HEK293 (cell line): ENCODE measurements around the gene RHBDF1.
A peak's percentile ranks its signal among the peaks of the same experiment; 100 is the strongest.

Experiments
- HOXC10 ChIP-seq: sonication (generic); formaldehyde crosslinking; IDR thresholded peaks from 2 replicates; pipeline ENCODE4 v1.8.1; 2023; ENCODE audit warnings: mild to moderate bottlenecking, missing genetic modification reagents
- KLF10 ChIP-seq: fragments of 450-650 bp; IDR thresholded peaks from 2 replicates; pipeline ENCODE4 v1.5.1; 2018; ENCODE audit warnings: missing biosample characterization, mild to moderate bottlenecking, missing genetic modification characterization
- MZF1 ChIP-seq: fragments of 450-650 bp; formaldehyde crosslinking; IDR thresholded peaks from 2 replicates; pipeline ENCODE4 v1.5.1; 2017; ENCODE audit warnings: missing biosample characterization, missing genetic modification characterization, borderline replicate concordance
- RBAK ChIP-seq: fragments of 450-650 bp; formaldehyde crosslinking; IDR thresholded peaks from 2 replicates; pipeline ENCODE4 v1.5.1; 2016; ENCODE audit warnings: missing biosample characterization, missing genetic modification characterization
- SCRT1 ChIP-seq: fragments of 450-650 bp; formaldehyde crosslinking; IDR thresholded peaks from 2 replicates; pipeline ENCODE4 v1.5.1; 2016; ENCODE audit warnings: missing biosample characterization, missing genetic modification characterization, borderline replicate concordance
- ZBTB20 ChIP-seq: fragments of 450-650 bp; formaldehyde crosslinking; IDR thresholded peaks from 2 replicates; pipeline ENCODE4 v1.5.1; 2016; ENCODE audit warnings: missing biosample characterization, missing genetic modification characterization
- ZBTB8A ChIP-seq: fragments of 450-650 bp; formaldehyde crosslinking; IDR thresholded peaks from 2 replicates; pipeline ENCODE4 v1.5.1; 2016; ENCODE audit warnings: missing biosample characterization, missing genetic modification characterization
- ZFP37 ChIP-seq: fragments of 450-650 bp; formaldehyde crosslinking; IDR thresholded peaks from 2 replicates; pipeline ENCODE4 v1.5.1; 2016; ENCODE audit warnings: missing biosample characterization, missing genetic modification characterization
- ZIC2 ChIP-seq: fragments of 450-650 bp; formaldehyde crosslinking; IDR thresholded peaks from 2 replicates; pipeline ENCODE4 v1.5.1; 2016; ENCODE audit warnings: missing biosample characterization, missing genetic modification characterization
- ZNF10 ChIP-seq: fragments of 450-650 bp; formaldehyde crosslinking; IDR thresholded peaks from 2 replicates; pipeline ENCODE4 v1.5.1; 2017; ENCODE audit warnings: missing biosample characterization, missing genetic modification characterization
- ZNF112 ChIP-seq: fragments of 450-650 bp; formaldehyde crosslinking; IDR thresholded peaks from 2 replicates; pipeline ENCODE4 v1.5.0; 2017; ENCODE audit warnings: missing biosample characterization, missing genetic modification characterization
- ZNF114 ChIP-seq: fragments of 450-650 bp; formaldehyde crosslinking; IDR thresholded peaks from 2 replicates; pipeline ENCODE4 v1.5.0; 2017; ENCODE audit warnings: missing biosample characterization, missing genetic modification characterization
- ZNF132 ChIP-seq: fragments of 450-650 bp; formaldehyde crosslinking; IDR thresholded peaks from 2 replicates; pipeline ENCODE4 v1.5.1; 2017; ENCODE audit warnings: missing biosample characterization, missing genetic modification characterization, borderline replicate concordance
- ZNF133 ChIP-seq: fragments of 450-650 bp; formaldehyde crosslinking; IDR thresholded peaks from 2 replicates; pipeline ENCODE4 v1.5.1; 2016; ENCODE audit warnings: missing biosample characterization, missing genetic modification characterization
- ZNF184 ChIP-seq: fragments of 450-650 bp; IDR thresholded peaks from 2 replicates; pipeline ENCODE4 v1.5.1; 2018; ENCODE audit warnings: missing biosample characterization, mild to moderate bottlenecking, missing genetic modification characterization
- ZNF2 ChIP-seq: fragments of 450-650 bp; formaldehyde crosslinking; IDR thresholded peaks from 2 replicates; pipeline ENCODE4 v1.5.1; 2016; ENCODE audit warnings: missing biosample characterization, missing genetic modification characterization
- ZNF416 ChIP-seq: fragments of 450-650 bp; formaldehyde crosslinking; IDR thresholded peaks from 2 replicates; pipeline ENCODE4 v1.5.1; 2016; ENCODE audit warnings: missing biosample characterization, missing genetic modification characterization
- ZNF473 ChIP-seq: fragments of 450-650 bp; formaldehyde crosslinking; IDR thresholded peaks from 2 replicates; pipeline ENCODE4 v1.5.1; 2017; ENCODE audit warnings: missing biosample characterization, missing genetic modification characterization
- ZNF549 ChIP-seq: fragments of 450-650 bp; IDR thresholded peaks from 2 replicates; pipeline ENCODE4 v1.5.1; 2018; ENCODE audit warnings: missing biosample characterization, missing genetic modification characterization, mild to moderate bottlenecking, inconsistent platforms, moderate library complexity
- ZNF610 ChIP-seq: fragments of 450-650 bp; formaldehyde crosslinking; IDR thresholded peaks from 2 replicates; pipeline ENCODE4 v1.5.1; 2016; ENCODE audit warnings: missing biosample characterization, missing genetic modification characterization, borderline replicate concordance
- ZNF677 ChIP-seq: fragments of 450-650 bp; IDR thresholded peaks from 2 replicates; pipeline ENCODE4 v1.5.0; 2018; ENCODE audit warnings: missing biosample characterization, mild to moderate bottlenecking, missing genetic modification characterization, moderate library complexity
- ZNF830 ChIP-seq: fragments of 450-650 bp; IDR thresholded peaks from 2 replicates; pipeline ENCODE4 v1.5.0; 2018; ENCODE audit warnings: missing biosample characterization, missing genetic modification characterization, low read depth, mild to moderate bottlenecking, moderate library complexity
- ZSCAN23 ChIP-seq: fragments of 450-650 bp; formaldehyde crosslinking; IDR thresholded peaks from 2 replicates; pipeline ENCODE4 v1.5.1; 2016; ENCODE audit warnings: missing biosample characterization, missing genetic modification characterization
- TF ChIP-seq, protein P1 (sequence below): fragments of 450-650 bp; formaldehyde crosslinking; IDR thresholded peaks from 2 replicates; pipeline ENCODE4 v1.5.1; 2016; ENCODE audit warnings: missing biosample characterization, missing genetic modification characterization
- TF ChIP-seq, protein P2 (sequence below): fragments of 450-650 bp; formaldehyde crosslinking; IDR thresholded peaks from 2 replicates; pipeline ENCODE4 v1.5.1; 2016; ENCODE audit warnings: missing biosample characterization, missing genetic modification characterization
- TF ChIP-seq, protein P3 (sequence below): fragments of 450-650 bp; formaldehyde crosslinking; IDR thresholded peaks from 2 replicates; pipeline ENCODE4 v1.5.1; 2017; ENCODE audit warnings: missing biosample characterization, mild to moderate bottlenecking, missing genetic modification characterization, moderate library complexity
- TF ChIP-seq, protein P4 (sequence below): sonication (generic); formaldehyde crosslinking; IDR thresholded peaks from 2 replicates; pipeline ENCODE4 v1.8.1; 2022; ENCODE audit warnings: mild to moderate bottlenecking, moderate library complexity, missing genetic modification reagents
- TF ChIP-seq, protein P5 (sequence below): fragments of 450-650 bp; formaldehyde crosslinking; IDR thresholded peaks from 2 replicates; pipeline ENCODE4 v1.5.1; 2016; ENCODE audit warnings: missing biosample characterization, missing genetic modification characterization
- TF ChIP-seq, protein P6 (sequence below): IDR thresholded peaks from 2 replicates; pipeline ENCODE4 v1.6.1; 2011; ENCODE audit warnings: mild to moderate bottlenecking, low read depth, low read length, borderline replicate concordance
- TF ChIP-seq, protein P7 (sequence below): fragments of 450-650 bp; formaldehyde crosslinking; IDR thresholded peaks from 2 replicates; pipeline ENCODE4 v1.5.1; 2017; ENCODE audit warnings: missing biosample characterization, missing genetic modification characterization

RHBDF1 gene

DNA sequence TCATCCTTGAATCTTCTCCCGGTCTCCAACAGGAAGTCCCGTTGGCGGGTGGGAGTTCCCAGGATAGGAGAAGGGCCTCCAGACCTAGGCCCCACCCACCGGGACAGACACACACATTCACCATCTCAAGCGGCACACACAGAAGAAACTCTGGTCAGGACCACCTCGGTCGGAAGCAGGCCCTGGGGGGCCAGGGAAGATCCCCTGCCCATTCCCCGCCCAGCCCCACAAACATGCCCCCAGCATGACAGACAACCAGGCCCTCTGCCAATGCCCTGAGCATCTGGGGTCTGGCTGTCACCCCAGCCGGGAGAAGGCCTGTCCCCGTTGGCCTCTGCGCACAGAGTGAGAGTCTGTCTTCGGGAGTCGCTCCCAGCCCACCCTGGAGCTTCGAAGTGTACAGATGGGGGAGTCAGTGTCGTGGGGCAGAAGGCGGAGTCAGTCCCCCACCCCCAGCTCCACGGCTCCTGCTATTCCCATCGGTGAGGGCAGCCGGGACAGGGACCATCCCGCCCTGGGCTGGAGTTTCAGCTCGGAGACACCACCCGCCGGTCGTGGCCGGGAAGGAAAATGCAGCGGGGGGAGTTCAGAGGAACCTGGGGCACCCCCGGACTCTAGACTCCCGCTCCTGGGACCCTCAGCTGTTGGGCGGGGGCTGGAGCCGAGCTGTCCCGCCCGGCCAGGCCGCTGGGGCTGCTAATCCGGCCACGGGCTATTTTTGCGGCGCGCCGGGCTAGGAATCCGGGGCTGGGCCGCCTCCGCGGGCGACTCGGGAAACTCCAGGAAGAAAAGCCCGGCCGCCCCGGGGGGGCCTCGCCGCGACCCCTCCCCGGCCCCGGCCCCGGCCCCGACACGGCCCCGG is 660 bp downstream of the RHBDF1 start (continued):
- TF ChIP-seq, protein P1, sequence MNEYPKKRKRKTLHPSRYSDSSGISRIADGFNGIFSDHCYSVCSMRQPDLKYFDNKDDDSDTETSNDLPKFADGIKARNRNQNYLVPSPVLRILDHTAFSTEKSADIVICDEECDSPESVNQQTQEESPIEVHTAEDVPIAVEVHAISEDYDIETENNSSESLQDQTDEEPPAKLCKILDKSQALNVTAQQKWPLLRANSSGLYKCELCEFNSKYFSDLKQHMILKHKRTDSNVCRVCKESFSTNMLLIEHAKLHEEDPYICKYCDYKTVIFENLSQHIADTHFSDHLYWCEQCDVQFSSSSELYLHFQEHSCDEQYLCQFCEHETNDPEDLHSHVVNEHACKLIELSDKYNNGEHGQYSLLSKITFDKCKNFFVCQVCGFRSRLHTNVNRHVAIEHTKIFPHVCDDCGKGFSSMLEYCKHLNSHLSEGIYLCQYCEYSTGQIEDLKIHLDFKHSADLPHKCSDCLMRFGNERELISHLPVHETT (tag by site-specific recombination): no peak
- no peak for TF ChIP-seq ZFP37 (tag by site-specific recombination)
- TF ChIP-seq, protein P2, sequence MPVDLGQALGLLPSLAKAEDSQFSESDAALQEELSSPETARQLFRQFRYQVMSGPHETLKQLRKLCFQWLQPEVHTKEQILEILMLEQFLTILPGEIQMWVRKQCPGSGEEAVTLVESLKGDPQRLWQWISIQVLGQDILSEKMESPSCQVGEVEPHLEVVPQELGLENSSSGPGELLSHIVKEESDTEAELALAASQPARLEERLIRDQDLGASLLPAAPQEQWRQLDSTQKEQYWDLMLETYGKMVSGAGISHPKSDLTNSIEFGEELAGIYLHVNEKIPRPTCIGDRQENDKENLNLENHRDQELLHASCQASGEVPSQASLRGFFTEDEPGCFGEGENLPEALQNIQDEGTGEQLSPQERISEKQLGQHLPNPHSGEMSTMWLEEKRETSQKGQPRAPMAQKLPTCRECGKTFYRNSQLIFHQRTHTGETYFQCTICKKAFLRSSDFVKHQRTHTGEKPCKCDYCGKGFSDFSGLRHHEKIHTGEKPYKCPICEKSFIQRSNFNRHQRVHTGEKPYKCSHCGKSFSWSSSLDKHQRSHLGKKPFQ (tag by site-specific recombination): no peak
- no peak for TF ChIP-seq ZNF416 (tag by site-specific recombination)
- no peak for TF ChIP-seq ZNF830 (tag by site-specific recombination)
- TF ChIP-seq ZNF610 (tag by site-specific recombination): no peak
- TF ChIP-seq ZNF184 (tag by site-specific recombination): no peak
- TF ChIP-seq, protein P3, sequence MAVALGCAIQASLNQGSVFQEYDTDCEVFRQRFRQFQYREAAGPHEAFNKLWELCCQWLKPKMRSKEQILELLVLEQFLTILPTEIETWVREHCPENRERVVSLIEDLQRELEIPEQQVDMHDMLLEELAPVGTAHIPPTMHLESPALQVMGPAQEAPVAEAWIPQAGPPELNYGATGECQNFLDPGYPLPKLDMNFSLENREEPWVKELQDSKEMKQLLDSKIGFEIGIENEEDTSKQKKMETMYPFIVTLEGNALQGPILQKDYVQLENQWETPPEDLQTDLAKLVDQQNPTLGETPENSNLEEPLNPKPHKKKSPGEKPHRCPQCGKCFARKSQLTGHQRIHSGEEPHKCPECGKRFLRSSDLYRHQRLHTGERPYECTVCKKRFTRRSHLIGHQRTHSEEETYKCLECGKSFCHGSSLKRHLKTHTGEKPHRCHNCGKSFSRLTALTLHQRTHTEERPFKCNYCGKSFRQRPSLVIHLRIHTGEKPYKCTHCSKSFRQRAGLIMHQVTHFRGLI (tag by site-specific recombination): no peak
- TF ChIP-seq ZNF133 (tag by site-specific recombination): no peak
- peak; percentile 80 for TF ChIP-seq ZBTB20 (tag by site-specific recombination)
- TF ChIP-seq ZNF473 (tag by site-specific recombination): no peak
- no peak for TF ChIP-seq ZNF114
- TF ChIP-seq, protein P4, sequence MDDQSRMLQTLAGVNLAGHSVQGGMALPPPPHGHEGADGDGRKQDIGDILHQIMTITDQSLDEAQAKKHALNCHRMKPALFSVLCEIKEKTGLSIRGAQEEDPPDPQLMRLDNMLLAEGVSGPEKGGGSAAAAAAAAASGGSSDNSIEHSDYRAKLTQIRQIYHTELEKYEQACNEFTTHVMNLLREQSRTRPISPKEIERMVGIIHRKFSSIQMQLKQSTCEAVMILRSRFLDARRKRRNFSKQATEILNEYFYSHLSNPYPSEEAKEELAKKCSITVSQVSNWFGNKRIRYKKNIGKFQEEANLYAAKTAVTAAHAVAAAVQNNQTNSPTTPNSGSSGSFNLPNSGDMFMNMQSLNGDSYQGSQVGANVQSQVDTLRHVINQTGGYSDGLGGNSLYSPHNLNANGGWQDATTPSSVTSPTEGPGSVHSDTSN (CRISPR knock-in tag): no peak
- TF ChIP-seq, protein P5, sequence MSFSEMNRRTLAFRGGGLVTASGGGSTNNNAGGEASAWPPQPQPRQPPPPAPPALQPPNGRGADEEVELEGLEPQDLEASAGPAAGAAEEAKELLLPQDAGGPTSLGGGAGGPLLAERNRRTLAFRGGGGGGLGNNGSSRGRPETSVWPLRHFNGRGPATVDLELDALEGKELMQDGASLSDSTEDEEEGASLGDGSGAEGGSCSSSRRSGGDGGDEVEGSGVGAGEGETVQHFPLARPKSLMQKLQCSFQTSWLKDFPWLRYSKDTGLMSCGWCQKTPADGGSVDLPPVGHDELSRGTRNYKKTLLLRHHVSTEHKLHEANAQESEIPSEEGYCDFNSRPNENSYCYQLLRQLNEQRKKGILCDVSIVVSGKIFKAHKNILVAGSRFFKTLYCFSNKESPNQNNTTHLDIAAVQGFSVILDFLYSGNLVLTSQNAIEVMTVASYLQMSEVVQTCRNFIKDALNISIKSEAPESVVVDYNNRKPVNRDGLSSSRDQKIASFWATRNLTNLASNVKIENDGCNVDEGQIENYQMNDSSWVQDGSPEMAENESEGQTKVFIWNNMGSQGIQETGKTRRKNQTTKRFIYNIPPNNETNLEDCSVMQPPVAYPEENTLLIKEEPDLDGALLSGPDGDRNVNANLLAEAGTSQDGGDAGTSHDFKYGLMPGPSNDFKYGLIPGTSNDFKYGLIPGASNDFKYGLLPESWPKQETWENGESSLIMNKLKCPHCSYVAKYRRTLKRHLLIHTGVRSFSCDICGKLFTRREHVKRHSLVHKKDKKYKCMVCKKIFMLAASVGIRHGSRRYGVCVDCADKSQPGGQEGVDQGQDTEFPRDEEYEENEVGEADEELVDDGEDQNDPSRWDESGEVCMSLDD: no peak
- TF ChIP-seq ZNF10 (tag by site-specific recombination): no peak; the same call in 1 of the 2 replicates
- TF ChIP-seq ZNF549 (tag by site-specific recombination): no peak
- no peak for TF ChIP-seq HOXC10
- no peak for TF ChIP-seq ZSCAN23 (tag by site-specific recombination)
- no peak for TF ChIP-seq ZNF112 (tag by site-specific recombination)
- TF ChIP-seq ZBTB8A: no peak
- TF ChIP-seq ZIC2: no peak
- TF ChIP-seq ZNF132 (tag by site-specific recombination): no peak
- TF ChIP-seq ZNF2 (tag by site-specific recombination): peak; percentile 37; the same call in 1 of the 2 replicates
- TF ChIP-seq SCRT1 (tag by site-specific recombination): no peak
- TF ChIP-seq, protein P6, sequence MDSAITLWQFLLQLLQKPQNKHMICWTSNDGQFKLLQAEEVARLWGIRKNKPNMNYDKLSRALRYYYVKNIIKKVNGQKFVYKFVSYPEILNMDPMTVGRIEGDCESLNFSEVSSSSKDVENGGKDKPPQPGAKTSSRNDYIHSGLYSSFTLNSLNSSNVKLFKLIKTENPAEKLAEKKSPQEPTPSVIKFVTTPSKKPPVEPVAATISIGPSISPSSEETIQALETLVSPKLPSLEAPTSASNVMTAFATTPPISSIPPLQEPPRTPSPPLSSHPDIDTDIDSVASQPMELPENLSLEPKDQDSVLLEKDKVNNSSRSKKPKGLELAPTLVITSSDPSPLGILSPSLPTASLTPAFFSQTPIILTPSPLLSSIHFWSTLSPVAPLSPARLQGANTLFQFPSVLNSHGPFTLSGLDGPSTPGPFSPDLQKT: no peak
- no peak for TF ChIP-seq MZF1 (tag by site-specific recombination)
- TF ChIP-seq KLF10: peak; percentile 50; the same call in 1 of the 2 replicates
- TF ChIP-seq, protein P7, sequence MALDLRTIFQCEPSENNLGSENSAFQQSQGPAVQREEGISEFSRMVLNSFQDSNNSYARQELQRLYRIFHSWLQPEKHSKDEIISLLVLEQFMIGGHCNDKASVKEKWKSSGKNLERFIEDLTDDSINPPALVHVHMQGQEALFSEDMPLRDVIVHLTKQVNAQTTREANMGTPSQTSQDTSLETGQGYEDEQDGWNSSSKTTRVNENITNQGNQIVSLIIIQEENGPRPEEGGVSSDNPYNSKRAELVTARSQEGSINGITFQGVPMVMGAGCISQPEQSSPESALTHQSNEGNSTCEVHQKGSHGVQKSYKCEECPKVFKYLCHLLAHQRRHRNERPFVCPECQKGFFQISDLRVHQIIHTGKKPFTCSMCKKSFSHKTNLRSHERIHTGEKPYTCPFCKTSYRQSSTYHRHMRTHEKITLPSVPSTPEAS: peak; percentile 63; the same call in 1 of the 2 replicates
- TF ChIP-seq ZNF677 (tag by site-specific recombination): no peak
- TF ChIP-seq RBAK: no peak
